Activated T-cell treated with anti-CD3 and anti-CD28 coated beads, Interleukin-2, amount 50 U/mL, for 24 hours (primary cell): ENCODE data around the gene KSR2.

Source experiments
- DNase-seq: peaks from one replicate; pipeline ENCODE4 v3.0.0-alpha.2; 2020
- H3K27ac Mint-ChIP-seq: 2 replicates; pipeline ENCODE4 v1.8.0; 2020; ENCODE audit warnings: mild to moderate bottlenecking, mixed read lengths
- H3K27me3 Mint-ChIP-seq: 2 replicates; pipeline ENCODE4 v1.8.0; 2020; ENCODE audit warnings: mixed read lengths
- H3K36me3 Mint-ChIP-seq: 2 replicates; pipeline ENCODE4 v1.8.0; 2020; ENCODE audit warnings: low read depth, mixed read lengths
- H3K4me1 Mint-ChIP-seq: 2 replicates; pipeline ENCODE4 v1.8.0; 2020; ENCODE audit warnings: low read depth, mixed read lengths
- H3K4me3 Mint-ChIP-seq: 2 replicates; pipeline ENCODE4 v1.8.0; 2020; ENCODE audit warnings: mild to moderate bottlenecking, moderate library complexity, mixed read lengths
- H3K9me3 Mint-ChIP-seq: 2 replicates; pipeline ENCODE4 v1.8.0; 2020; ENCODE audit warnings: mixed read lengths

KSR2 gene

DNA sequence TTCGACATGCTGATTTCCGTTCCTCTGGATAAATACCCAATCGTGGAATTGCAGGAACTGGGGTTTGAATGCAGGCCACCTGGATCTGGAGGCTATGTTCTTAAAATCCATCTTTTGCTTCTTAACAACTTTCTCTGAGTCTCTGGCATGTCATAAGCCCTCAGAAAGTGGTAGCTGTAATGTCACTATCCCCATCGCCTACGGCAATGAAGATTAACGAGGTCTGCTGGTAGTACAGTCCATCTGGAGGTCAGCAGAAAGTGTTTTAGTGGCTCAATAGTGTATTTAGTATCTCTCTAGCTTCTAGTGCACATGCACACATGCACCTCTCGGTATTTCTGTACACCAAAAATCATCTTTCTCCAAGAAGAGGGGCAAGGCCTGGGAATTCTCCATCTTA is 477.1 kb downstream of the KSR2 start:
- Mint-ChIP-seq H3K9me3 (no peaks in the 10 kb centered on the region), H3K4me3 (no peak overlapping the region), H3K27ac (no peak overlapping the region), H3K36me3 (no peaks in the 10 kb centered on the region), H3K4me1 (no peaks in the 10 kb centered on the region), H3K27me3 (no peaks in the 10 kb centered on the region)
- no peak for DNase-seq

DNA sequence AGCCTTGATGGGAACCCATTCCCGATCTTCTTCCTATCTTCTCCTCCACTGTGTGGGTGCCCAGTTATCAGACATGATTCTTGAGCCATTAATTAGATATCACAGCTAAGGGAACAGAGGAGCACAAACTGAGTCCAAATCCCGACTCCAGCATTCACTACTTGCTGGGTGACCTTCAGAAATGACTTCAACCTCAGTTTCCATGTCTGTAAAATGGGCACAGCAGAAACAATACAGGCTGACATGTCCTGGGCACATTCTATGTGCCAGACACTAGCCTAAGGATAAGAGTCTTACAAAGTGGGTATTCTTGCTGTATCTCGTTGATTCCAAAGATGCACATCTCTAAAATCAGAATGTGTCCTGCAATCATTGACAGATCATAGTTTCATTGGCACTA is 478.7 kb downstream of the KSR2 start:
- Mint-ChIP-seq H3K36me3 (no peaks in the 10 kb centered on the region), H3K4me3 (no peak overlapping the region), H3K9me3 (no peaks in the 10 kb centered on the region), H3K27ac (no peak overlapping the region), H3K4me1 (no peaks in the 10 kb centered on the region), H3K27me3 (no peaks in the 10 kb centered on the region)
- no peak for DNase-seq

DNA sequence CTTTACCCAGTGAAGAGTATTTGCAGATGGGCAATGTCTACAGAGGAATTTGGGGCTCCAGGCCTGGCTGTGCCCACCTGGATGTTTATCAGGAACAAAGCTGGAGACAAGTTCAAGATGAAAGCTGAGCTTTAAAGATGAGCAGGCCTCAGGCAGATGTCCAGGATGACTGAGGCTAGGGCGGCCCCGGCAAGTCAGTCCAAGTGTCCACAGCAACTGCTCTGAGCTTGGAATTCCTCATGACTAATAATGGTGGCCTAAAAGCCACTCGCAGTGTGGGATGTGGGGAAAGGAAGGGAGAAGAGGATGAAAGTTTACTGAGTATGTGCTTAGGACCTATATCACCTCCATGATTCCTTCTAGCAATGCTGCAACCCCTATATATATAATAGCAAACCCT is 479.1 kb downstream of the KSR2 start:
- Mint-ChIP-seq H3K27me3 (no peaks in the 10 kb centered on the region), H3K4me1 (no peaks in the 10 kb centered on the region), H3K9me3 (no peaks in the 10 kb centered on the region), H3K27ac (no peak overlapping the region), H3K4me3 (no peak overlapping the region), H3K36me3 (no peaks in the 10 kb centered on the region)
- DNase-seq = no peak

DNA sequence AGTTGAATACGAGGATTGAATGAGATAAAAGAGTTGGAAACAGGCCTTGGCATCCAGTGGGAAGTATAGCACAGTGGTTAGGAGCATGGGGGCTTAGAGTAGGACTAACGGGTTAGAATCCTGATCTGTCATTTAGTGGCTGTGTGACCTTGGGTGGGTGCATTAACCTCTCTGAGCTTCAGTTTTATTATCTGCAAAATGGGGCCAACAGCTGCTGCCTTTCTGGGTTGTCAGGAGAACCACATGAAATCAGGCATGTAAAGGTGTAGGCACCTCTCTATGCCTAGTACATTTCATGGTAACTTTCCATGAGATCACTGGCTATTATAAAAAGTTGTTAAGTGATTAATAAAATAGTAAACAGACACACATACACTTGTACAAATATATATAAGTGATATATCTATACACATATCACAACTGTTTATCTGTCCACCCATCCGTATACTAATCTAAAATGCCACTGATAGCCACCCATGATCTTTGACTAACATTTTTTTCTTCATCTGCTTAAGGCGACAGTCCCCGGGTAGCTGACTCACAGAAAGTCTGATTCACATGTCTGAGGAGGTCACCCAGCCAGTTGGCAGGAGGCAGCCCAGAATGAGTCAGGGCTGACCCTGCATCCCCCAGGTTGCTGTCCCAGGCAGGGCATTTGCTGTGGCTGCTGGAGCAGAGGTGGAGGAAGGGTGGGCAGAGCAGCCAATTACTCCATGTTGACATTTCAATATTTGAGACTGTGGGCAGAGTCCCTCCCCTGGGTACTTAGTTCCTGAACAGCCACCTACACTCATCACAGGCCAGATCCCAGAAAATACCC is 481.7 kb downstream of the KSR2 start:
- Mint-ChIP-seq H3K27ac (no peak overlapping the region), H3K4me3 (no peak overlapping the region), H3K36me3 (no peaks in the 10 kb centered on the region), H3K27me3 (no peaks in the 10 kb centered on the region), H3K9me3 (no peaks in the 10 kb centered on the region), H3K4me1 (no peaks in the 10 kb centered on the region)
- DNase-seq = no peak

DNA sequence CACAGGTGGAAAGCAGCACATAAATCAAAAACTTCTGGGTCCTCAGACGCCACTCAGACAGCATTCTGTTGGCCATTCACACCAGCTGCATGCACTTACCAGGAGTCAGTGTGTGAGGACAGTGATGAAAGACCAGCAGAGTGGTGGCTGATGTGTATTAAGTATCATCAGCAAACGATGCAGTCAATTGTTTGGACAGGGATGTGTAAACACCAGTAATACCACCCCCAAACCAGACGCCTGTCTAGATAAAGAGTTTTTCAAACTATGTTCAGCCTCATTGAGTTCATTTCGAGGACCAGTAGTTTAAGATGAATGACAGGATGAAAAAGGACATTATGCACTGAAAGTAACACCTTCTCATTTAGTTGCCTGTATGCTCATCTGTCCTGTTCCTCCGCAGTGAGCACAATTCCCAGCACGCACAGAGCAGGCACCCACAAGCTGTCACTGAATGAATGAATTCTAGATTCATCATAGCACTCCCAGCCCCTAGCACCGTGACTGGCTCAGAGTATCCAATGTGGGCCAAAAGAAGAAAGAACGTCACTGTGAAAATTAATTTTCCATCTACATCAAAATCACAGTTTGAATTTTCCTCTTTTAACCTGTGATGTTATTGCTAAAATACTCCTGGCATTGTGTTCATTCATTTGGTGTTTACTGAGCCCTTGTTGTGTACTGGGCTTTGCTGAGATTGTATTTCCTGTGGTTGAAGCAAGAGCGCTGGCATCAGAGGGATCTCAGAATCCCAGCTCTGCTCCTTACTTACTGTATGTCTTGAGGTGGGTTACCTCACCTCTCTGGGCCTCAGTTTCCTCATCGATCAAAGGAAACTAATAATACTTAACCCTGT is 482.6 kb downstream of the KSR2 start:
- Mint-ChIP-seq H3K27me3 (no peaks in the 10 kb centered on the region), H3K9me3 (no peaks in the 10 kb centered on the region), H3K36me3 (no peaks in the 10 kb centered on the region), H3K27ac (no peak overlapping the region), H3K4me3 (no peak overlapping the region), H3K4me1 (no peaks in the 10 kb centered on the region)
- DNase-seq = no peak

DNA sequence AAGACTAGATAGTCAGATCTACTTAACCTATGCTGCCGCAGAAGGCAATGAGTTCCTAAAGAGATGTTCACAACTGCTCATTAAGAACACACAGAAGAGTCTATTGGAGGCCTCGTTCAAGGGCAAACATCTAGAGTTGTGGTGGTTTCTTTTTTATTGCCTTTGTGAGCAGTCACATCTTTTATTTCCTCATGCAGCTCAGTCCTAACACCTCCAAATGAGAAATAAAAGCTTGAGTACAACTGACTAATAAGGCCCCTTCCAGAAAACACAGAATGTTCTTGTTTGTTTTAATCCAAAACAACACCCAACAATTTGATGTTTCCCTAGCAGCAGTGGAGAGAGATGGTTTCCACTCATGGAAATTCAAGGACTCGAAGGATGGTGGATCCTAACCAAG is 483.9 kb downstream of the KSR2 start:
- Mint-ChIP-seq H3K4me1 (no peaks in the 10 kb centered on the region), H3K9me3 (peaks cover 3% of the 10 kb centered on the region)
- no peak for DNase-seq

DNA sequence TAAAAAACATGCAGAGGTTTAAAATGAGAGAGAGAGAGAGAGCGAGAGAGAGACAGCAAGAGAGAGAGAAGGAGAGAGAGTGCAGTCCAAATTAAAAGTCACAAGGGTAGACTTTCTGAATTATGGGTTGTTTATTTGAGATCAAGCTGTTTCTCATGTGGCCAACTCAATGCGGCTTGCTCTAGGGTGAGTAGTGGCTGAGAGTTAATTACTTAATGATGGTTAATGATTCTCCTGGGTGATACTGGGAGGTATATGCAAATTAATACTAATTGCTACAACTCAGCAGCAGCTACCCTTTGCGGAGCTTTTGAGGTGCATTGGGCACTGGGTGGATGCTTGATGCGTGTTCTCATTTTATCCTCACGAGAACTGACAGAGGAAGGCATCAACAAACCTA is 485.3 kb downstream of the KSR2 start:
- DNase-seq = no peak
- Mint-ChIP-seq H3K9me3 (peaks cover 3% of the 10 kb centered on the region), H3K36me3 (no peaks in the 10 kb centered on the region), H3K27me3 (no peaks in the 10 kb centered on the region), H3K4me3 (no peak overlapping the region), H3K27ac (no peak overlapping the region), H3K4me1 (no peaks in the 10 kb centered on the region)

More for the DNA sequence above, 483.9 kb downstream of the KSR2 start:
- no peak overlapping the region for H3K27ac Mint-ChIP-seq
- no peaks in the 10 kb centered on the region for H3K27me3 Mint-ChIP-seq
- H3K4me3 Mint-ChIP-seq = no peak overlapping the region
- no peaks in the 10 kb centered on the region for H3K36me3 Mint-ChIP-seq

DNA sequence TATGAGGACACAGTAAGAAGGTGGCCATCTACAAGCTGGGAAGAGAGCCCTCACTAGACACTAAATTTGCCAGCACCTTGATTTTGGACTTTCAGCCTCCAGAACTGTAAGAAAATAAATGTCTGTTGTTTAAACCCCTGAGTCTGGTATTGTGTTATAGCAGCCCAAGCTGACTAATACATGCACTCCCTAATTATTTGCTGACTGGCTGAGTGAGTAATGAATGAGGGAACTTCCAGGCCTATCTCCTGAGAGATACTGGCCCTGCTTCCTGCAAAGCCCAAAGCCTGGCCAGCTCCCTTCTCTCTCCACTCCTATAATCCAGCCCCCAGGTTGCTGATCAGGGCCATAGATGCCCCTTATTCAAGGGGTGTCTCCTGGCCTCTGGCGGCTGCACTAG is 487.3 kb downstream of the KSR2 start:
- Mint-ChIP-seq H3K9me3 (peaks cover 3% of the 10 kb centered on the region), H3K27me3 (no peaks in the 10 kb centered on the region), H3K36me3 (no peaks in the 10 kb centered on the region), H3K27ac (no peak overlapping the region), H3K4me3 (no peak overlapping the region), H3K4me1 (no peaks in the 10 kb centered on the region)
- no peak for DNase-seq

DNA sequence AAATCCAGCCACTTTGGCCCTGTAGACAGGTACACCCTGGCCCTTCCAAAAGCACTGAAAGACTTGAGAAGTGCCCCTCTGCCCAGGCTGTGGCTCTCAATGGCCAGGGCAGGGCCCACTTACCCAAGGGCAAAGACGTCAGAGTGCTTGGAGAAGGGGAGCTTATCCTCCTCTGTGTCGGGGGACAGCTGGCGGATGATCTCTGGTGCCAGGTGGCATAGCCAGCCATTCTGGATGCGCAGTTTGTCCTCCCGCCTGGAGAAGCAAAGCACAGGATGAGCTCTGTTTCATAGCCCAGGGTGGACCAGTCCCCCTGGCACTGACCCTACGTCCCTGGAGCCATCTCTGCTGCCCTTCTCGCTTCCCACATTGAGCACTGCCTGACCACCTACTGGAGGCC is 492.4 kb downstream of the KSR2 start:
- no peak for DNase-seq
- no peaks in the 10 kb centered on the region for H3K36me3 Mint-ChIP-seq
- no peak overlapping the region for H3K27ac Mint-ChIP-seq
- H3K9me3 Mint-ChIP-seq = peaks cover 3% of the 10 kb centered on the region
- no peaks in the 10 kb centered on the region for H3K27me3 Mint-ChIP-seq
- H3K4me1 Mint-ChIP-seq = no peaks in the 10 kb centered on the region
- no peak overlapping the region for H3K4me3 Mint-ChIP-seq

DNA sequence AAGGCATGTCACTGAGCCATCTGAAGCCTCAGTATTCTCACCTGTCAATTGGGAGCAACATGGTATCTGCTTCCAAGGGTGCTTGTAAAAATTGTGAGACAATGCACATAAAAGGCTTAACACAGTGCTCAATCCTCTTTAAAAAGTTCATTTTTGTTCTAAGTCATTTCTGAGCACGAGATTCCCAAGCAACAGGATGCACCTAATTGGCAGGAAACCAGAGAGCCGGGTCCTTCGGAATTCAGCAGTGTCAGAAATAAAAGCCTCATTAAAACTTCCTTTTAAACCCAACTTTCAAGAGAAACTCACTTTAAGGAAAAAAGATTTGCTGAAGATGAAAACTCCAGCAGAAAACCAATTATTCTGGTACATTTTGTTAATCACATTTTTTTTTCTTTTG is 494.9 kb downstream of the KSR2 start:
- no peak overlapping the region for H3K4me3 Mint-ChIP-seq
- H3K27me3 Mint-ChIP-seq = no peaks in the 10 kb centered on the region
- DNase-seq = no peak
- no peaks in the 10 kb centered on the region for H3K36me3 Mint-ChIP-seq
- H3K9me3 Mint-ChIP-seq = peaks cover 4% of the 10 kb centered on the region
- H3K27ac Mint-ChIP-seq = no peak overlapping the region
- no peaks in the 10 kb centered on the region for H3K4me1 Mint-ChIP-seq

DNA sequence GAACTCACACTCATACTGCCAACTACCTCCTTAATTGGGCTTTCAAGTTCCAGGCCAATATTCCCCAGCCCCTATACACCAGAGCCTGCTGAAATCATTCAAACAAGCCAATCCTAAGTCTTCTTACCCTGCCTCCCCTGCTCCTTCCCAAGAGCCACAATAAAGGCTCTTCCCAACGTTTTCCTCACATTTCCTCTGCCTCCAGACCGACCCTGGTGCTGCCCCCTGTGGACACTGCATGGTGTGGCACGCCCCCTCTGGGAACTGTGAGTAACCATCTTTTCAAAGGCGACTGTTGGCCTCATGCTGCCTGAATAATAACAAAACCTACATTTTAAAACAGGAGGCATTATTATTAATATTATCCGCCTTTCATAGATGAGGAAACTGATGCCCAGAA is 495.8 kb downstream of the KSR2 start:
- no peak overlapping the region for H3K27ac Mint-ChIP-seq
- no peaks in the 10 kb centered on the region for H3K36me3 Mint-ChIP-seq
- H3K27me3 Mint-ChIP-seq = no peaks in the 10 kb centered on the region
- peaks cover 4% of the 10 kb centered on the region for H3K9me3 Mint-ChIP-seq
- no peak for DNase-seq
- no peak overlapping the region for H3K4me3 Mint-ChIP-seq
- no peaks in the 10 kb centered on the region for H3K4me1 Mint-ChIP-seq

DNA sequence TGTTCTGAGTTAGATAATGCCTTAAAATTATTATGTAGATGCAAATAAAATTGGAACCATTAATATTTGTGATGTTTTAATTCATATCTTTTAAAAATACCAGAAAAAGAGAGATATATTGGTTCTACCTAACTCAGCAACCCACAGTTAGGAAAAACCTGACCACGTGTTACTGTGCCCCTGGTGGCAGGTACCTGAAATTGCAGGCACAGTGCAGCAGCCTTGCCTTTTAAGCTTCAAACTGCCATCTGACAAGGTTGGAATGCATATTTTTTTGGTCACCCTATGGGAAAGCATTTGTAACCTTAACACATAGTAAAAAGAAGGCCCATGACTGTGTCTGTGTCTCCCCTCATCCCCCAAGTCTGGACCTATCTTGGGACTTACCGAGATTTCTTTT is 498.0 kb downstream of the KSR2 start:
- Mint-ChIP-seq H3K9me3 (peaks cover 4% of the 10 kb centered on the region), H3K27ac (no peak overlapping the region), H3K36me3 (no peaks in the 10 kb centered on the region), H3K4me1 (no peaks in the 10 kb centered on the region), H3K4me3 (no peak overlapping the region), H3K27me3 (no peaks in the 10 kb centered on the region)
- DNase-seq = no peak

DNA sequence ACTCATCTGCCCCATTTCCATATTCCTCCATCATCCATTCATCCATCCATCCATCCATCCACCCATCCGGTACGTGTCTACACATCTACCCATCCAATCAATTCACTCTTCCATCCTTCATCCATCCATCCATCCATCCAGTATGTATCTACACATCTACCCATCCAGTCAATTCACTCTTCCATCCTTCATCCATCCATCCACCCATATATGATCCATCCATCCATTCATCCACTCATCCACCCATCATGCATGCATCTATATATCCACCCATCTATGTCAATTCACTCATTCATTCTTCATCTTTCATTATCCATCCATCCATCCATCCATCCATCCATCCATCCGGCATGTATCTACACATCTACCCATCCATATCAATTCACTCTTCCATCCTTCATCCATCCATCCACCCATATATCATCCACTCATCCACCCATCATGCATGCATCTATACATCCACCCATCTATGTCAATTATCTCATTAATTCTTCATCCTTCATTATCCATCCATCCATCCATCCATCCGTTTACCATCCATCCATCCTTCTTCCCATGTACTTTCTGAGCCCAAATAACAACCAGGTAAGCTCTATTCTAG is 498.8 kb downstream of the KSR2 start:
- Mint-ChIP-seq H3K4me1 (no peaks in the 10 kb centered on the region), H3K36me3 (no peaks in the 10 kb centered on the region), H3K27me3 (no peaks in the 10 kb centered on the region), H3K4me3 (no peak overlapping the region), H3K27ac (no peak overlapping the region), H3K9me3 (peaks cover 4% of the 10 kb centered on the region)
- DNase-seq = no peak

DNA sequence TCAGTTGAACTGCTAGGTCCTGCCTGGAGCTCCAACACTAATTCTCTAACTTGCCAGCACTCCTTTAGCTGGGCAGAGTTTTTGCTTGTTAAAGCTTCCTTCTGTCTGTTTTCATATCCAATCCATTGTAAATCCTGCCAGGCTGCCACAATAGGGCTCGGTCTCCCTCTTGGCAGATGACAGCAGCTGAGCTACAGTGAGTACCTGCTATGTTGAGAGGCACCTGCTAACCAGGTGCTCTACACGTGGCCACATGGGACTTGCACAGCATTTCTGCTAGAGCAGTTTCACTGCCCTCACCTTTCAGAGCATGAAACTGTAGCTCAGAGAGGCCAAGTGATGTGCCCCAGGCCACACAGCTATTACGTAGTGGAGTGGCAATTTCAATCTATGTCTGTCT is 500.8 kb downstream of the KSR2 start:
- Mint-ChIP-seq H3K4me3 (no peak overlapping the region), H3K27me3 (no peaks in the 10 kb centered on the region), H3K4me1 (no peaks in the 10 kb centered on the region), H3K9me3 (peaks cover 4% of the 10 kb centered on the region), H3K27ac (no peak overlapping the region), H3K36me3 (no peaks in the 10 kb centered on the region)
- no peak for DNase-seq

DNA sequence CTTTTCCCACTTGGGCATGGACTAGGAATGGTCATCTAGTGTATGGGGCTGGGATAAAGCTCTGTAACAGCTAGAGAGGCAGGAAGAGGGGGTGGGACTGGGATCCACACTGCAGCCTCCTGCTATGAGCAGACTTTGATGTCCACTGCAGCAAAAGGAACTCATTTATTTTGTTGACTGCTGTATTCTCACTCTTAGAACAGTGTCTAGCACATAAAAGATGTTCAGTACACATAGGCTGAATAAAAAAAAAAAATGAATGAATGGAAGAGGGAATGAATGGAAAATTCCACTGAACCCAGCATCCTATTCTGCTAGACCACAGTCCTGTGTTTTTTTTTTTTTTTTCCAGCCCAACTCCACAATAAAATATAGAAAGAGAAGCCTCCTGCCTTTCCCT is 501.2 kb downstream of the KSR2 start:
- no peak overlapping the region for H3K4me3 Mint-ChIP-seq
- no peaks in the 10 kb centered on the region for H3K36me3 Mint-ChIP-seq
- no peaks in the 10 kb centered on the region for H3K27me3 Mint-ChIP-seq
- H3K4me1 Mint-ChIP-seq = no peaks in the 10 kb centered on the region
- no peak for DNase-seq
- H3K27ac Mint-ChIP-seq = no peak overlapping the region
- peaks cover 4% of the 10 kb centered on the region for H3K9me3 Mint-ChIP-seq
